IMR-90 (cell line): Measurements from ENCODE around the gene ABCA4.

Experiments
- BHLHE40 ChIP-seq: fragments of 150-350 bp; IDR thresholded peaks from 2 replicates; pipeline ENCODE4 v1.6.1; 2016; ENCODE audit warnings: mild to moderate bottlenecking, low read depth, low read length
- CHD1 ChIP-seq: IDR thresholded peaks from 2 replicates; pipeline ENCODE4 v1.6.1; 2012; ENCODE audit warnings: low read depth, low read length, improper control_type of control experiment
- MXI1 ChIP-seq: IDR thresholded peaks from 2 replicates; pipeline ENCODE4 v1.6.1; 2012; ENCODE audit warnings: low read depth, mild to moderate bottlenecking, low read length, moderate library complexity, borderline replicate concordance
- NFE2L2 ChIP-seq: fragments of 150-350 bp; IDR thresholded peaks from 2 replicates; pipeline ENCODE4 v1.6.1; 2016; ENCODE audit warnings: low read depth, mild to moderate bottlenecking, low read length
- POLR2A ChIP-seq: IDR thresholded peaks from 2 replicates; pipeline ENCODE4 v1.6.1; 2012; ENCODE audit warnings: mild to moderate bottlenecking, low read depth, low read length
- RAD21 ChIP-seq: IDR thresholded peaks from 2 replicates; pipeline ENCODE4 v1.6.1; 2012; ENCODE audit warnings: low read length, improper control_type of control experiment
- RCOR1 ChIP-seq: IDR thresholded peaks from 2 replicates; pipeline ENCODE4 v1.6.1; 2012; ENCODE audit warnings: mild to moderate bottlenecking, low read length, improper control_type of control experiment; ENCODE audit not compliant: insufficient replicate concordance
- RFX5 ChIP-seq: IDR thresholded peaks from 2 replicates; pipeline ENCODE4 v1.8.0; 2012; ENCODE audit warnings: low read depth, mild to moderate bottlenecking, low read length, moderate library complexity
- SMC3 ChIP-seq: fragments of 150-350 bp; IDR thresholded peaks from 2 replicates; pipeline ENCODE4 v1.6.1; 2016; ENCODE audit warnings: low read depth, mild to moderate bottlenecking, antibody characterized with exemption, low read length, moderate library complexity
- TF ChIP-seq, protein P1 (sequence below): conservative IDR thresholded peaks from 2 replicates; pipeline ENCODE4 v1.5.1; 2012; ENCODE audit warnings: mild to moderate bottlenecking, low read depth, low read length, improper control_type of control experiment
- TF ChIP-seq, protein P2 (sequence below): fragments of 150-350 bp; IDR thresholded peaks from 2 replicates; pipeline ENCODE4 v1.6.1; 2017; ENCODE audit warnings: mild to moderate bottlenecking, antibody characterized with exemption, low read length, low read depth

DNA sequence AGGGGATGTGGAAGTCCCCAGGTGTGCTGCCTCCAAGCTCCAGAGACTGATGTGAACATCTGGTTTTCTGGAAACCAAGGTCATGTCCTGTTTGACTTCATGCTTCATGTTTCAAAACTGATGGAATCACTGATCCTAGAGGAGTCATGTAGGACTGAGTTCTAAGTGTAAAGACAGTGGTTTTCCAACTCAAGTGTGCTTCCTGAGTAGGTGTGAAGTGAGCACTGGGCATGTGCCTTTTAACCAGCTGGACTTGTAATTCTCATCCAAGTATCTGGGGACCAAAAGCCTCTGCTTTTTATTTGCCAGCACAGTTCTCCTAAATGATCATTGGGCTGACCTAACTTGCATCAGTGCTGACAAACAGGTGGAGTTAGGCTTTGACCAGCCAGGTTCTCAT lies 36.9 kb downstream of the ABCA4 start:
- TF ChIP-seq, protein P1, sequence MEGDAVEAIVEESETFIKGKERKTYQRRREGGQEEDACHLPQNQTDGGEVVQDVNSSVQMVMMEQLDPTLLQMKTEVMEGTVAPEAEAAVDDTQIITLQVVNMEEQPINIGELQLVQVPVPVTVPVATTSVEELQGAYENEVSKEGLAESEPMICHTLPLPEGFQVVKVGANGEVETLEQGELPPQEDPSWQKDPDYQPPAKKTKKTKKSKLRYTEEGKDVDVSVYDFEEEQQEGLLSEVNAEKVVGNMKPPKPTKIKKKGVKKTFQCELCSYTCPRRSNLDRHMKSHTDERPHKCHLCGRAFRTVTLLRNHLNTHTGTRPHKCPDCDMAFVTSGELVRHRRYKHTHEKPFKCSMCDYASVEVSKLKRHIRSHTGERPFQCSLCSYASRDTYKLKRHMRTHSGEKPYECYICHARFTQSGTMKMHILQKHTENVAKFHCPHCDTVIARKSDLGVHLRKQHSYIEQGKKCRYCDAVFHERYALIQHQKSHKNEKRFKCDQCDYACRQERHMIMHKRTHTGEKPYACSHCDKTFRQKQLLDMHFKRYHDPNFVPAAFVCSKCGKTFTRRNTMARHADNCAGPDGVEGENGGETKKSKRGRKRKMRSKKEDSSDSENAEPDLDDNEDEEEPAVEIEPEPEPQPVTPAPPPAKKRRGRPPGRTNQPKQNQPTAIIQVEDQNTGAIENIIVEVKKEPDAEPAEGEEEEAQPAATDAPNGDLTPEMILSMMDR = no peak
- TF ChIP-seq, protein P2, sequence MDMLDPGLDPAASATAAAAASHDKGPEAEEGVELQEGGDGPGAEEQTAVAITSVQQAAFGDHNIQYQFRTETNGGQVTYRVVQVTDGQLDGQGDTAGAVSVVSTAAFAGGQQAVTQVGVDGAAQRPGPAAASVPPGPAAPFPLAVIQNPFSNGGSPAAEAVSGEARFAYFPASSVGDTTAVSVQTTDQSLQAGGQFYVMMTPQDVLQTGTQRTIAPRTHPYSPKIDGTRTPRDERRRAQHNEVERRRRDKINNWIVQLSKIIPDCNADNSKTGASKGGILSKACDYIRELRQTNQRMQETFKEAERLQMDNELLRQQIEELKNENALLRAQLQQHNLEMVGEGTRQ = no peak
- TF ChIP-seq POLR2A (no peak), SMC3 (no peak), RFX5 (no peak), NFE2L2 (no peak), MXI1 (no peak), CHD1 (no peak), RAD21 (no peak), BHLHE40 (no peak), RCOR1 (no peak)
